Fibroblast of mammary gland (primary cell): ENCODE data around the gene CCNT2.
A peak's percentile ranks its signal among the peaks of the same experiment; 100 is the strongest.
"Not testable (repeated sequence)": the region's sequence is repeated elsewhere in the genome, so short reads cannot be mapped to it uniquely, and the experiment has no call there.

Source experiments
- DNase-seq: peaks from one replicate; pipeline ENCODE4 v3.0.0-alpha.2; 2010; ENCODE audit warnings: low read depth
- H3K4me3 ChIP-seq: 2 replicates; pipeline ENCODE4 v1.5.1; 2011; ENCODE audit warnings: low read depth, mild to moderate bottlenecking, low read length, moderate library complexity; ENCODE audit not compliant: control insufficient read depth
- CTCF ChIP-seq: conservative IDR thresholded peaks from 2 replicates; pipeline ENCODE4 v1.5.1; 2011; ENCODE audit warnings: low read depth, low read length, inconsistent platforms; ENCODE audit not compliant: control insufficient read depth, insufficient read depth

CCNT2 gene

GRCh38 chr2:134884435-134884834 lies 34.2 kb upstream of the CCNT2 start:
- TF ChIP-seq CTCF: no peak
- H3K4me3 ChIP-seq: no peak overlapping the region
- DNase-seq: no peak

- no peak for DNase-seq
- H3K4me3 ChIP-seq: no peak overlapping the region
- no peak for TF ChIP-seq CTCF
Measured at GRCh38 chr2:134892282-134893035, 26.2 kb upstream of the CCNT2 start.

GRCh38 chr2:134897932-134898331 lies 20.7 kb upstream of the CCNT2 start:
- DNase-seq: peak; percentile 26
- no peak overlapping the region for H3K4me3 ChIP-seq
- peak; percentile 40 for TF ChIP-seq CTCF

- no peak for TF ChIP-seq CTCF
- H3K4me3 ChIP-seq: no peak overlapping the region
- no peak for DNase-seq
Measured at GRCh38 chr2:134899204-134899603, 19.4 kb upstream of the CCNT2 start.

- DNase-seq: peak; percentile 68
- no peak overlapping the region for H3K4me3 ChIP-seq
- no peak for TF ChIP-seq CTCF
Measured at GRCh38 chr2:134900151-134900550, 18.5 kb upstream of the CCNT2 start.

- not testable (repeated sequence) for DNase-seq, H3K4me3 ChIP-seq
Measured at GRCh38 chr2:134903701-134904100, 14.9 kb upstream of the CCNT2 start.

- no peak for DNase-seq
- no peak for TF ChIP-seq CTCF
- H3K4me3 ChIP-seq: no peak overlapping the region
Measured at GRCh38 chr2:134905168-134905567, 13.5 kb upstream of the CCNT2 start.
